HepG2 (cell line): ENCODE measurements around the gene ZCCHC10. TPM values are rescaled to one million over a fixed set of nuclear protein-coding genes. Genes with fewer than 3 reads are reported as not detected.

Experiments
- CC2D1A ChIP-seq: sonication (generic); formaldehyde crosslinking; IDR thresholded peaks from 2 replicates; pipeline ENCODE4 v1.8.1; 2023; ENCODE audit warnings: mild to moderate bottlenecking, missing genetic modification reagents
- EZH2 ChIP-seq: conservative IDR thresholded peaks from 2 replicates; pipeline ENCODE4 v1.6.1; 2012; ENCODE audit warnings: mild to moderate bottlenecking, low read depth, low read length, moderate library complexity
- NCOR1 ChIP-seq: fragments of 200-600 bp; sonication (generic); IDR thresholded peaks from 2 replicates; pipeline ENCODE4 v1.7.0; 2017; ENCODE audit warnings: antibody characterized with exemption, low read length, borderline replicate concordance
- NFE2L1 ChIP-seq: sonication (generic); formaldehyde crosslinking; IDR thresholded peaks from 2 replicates; pipeline ENCODE4 v1.4.0; 2020; ENCODE audit warnings: missing genetic modification reagents, mild to moderate bottlenecking, borderline replicate concordance
- NFIB ChIP-seq: sonication (generic); formaldehyde crosslinking; IDR thresholded peaks from 2 replicates; pipeline ENCODE4 v1.9.0; 2021; ENCODE audit warnings: missing genetic modification reagents, mild to moderate bottlenecking, borderline replicate concordance
- SMARCE1 ChIP-seq: fragments of 450-650 bp; IDR thresholded peaks from 2 replicates; pipeline ENCODE4 v1.6.1; 2017; ENCODE audit warnings: borderline replicate concordance
- THAP11 ChIP-seq: IDR thresholded peaks from 2 replicates; pipeline ENCODE4 v1.6.1; 2016; ENCODE audit warnings: missing biosample characterization, missing genetic modification reagents
- XRCC5 ChIP-seq: fragments of 200-400 bp; formaldehyde crosslinking; optimal IDR thresholded peaks from 2 replicates; pipeline ENCODE3; 2017; ENCODE audit warnings: mild to moderate bottlenecking, low read length
- ZNF251 ChIP-seq: sonication (generic); formaldehyde crosslinking; IDR thresholded peaks from 2 replicates; pipeline ENCODE4 v1.9.0; 2021; ENCODE audit warnings: mild to moderate bottlenecking, missing genetic modification reagents
- ZNF318 ChIP-seq: sonication (generic); formaldehyde crosslinking; IDR thresholded peaks from 2 replicates; pipeline ENCODE4 v1.4.0; 2020; ENCODE audit warnings: mild to moderate bottlenecking, missing genetic modification reagents
- ZNF670 ChIP-seq: sonication (generic); formaldehyde crosslinking; IDR thresholded peaks from 2 replicates; pipeline ENCODE4 v1.8.0; 2022; ENCODE audit warnings: mild to moderate bottlenecking, missing genetic modification reagents, borderline replicate concordance
- ZNF772 ChIP-seq: sonication (generic); formaldehyde crosslinking; IDR thresholded peaks from 2 replicates; pipeline ENCODE4 v1.5.0; 2020; ENCODE audit warnings: mild to moderate bottlenecking, missing genetic modification reagents
- ZNF839 ChIP-seq: sonication (generic); formaldehyde crosslinking; IDR thresholded peaks from 2 replicates; pipeline ENCODE4 v1.4.0; 2020; ENCODE audit warnings: missing genetic modification reagents, mild to moderate bottlenecking, borderline replicate concordance
- polyA plus RNA-seq, 8 experiments: library from polyadenylated mRNA; depleted of rRNA in 3 of 8; stranded (reverse) in 7 of 8; unstranded in 1 of 8; fragments of >200 nt; fragmentation: Illumina TruSeq in 4 of 8; extraction: Trizol in 4 of 8; gene quantifications; 2 replicates each; pipeline versions ENCODE4 v1.2.1 to v1.2.3, GENCODE V29; 2011 to 2016; ENCODE audit warnings: low read depth in 4 of 8, missing spikeins in 1 of 8, mixed read lengths in 1 of 8; ENCODE audit not compliant: insufficient read depth in 1 of 8
- total RNA-seq, 5 experiments: library from RNA; depleted of rRNA; stranded (reverse); fragments of >200 nt; fragmentation: Illumina TruSeq; extraction: Trizol; gene quantifications; 2 replicates each; pipeline ENCODE4 v1.2.3, GENCODE V29; 2016; ENCODE audit warnings: low read depth in 1 of 5
- TF ChIP-seq, protein P1 (sequence below), 2 experiments: sonication (generic) in 1 of 2; formaldehyde crosslinking in 1 of 2; IDR thresholded peaks; 2 replicates each; pipeline versions ENCODE4 v1.5.1 to v1.6.1; 2011 to 2020; ENCODE audit warnings: borderline replicate concordance in 1 of 2, low read depth in 1 of 2, low read length in 1 of 2, mild to moderate bottlenecking in 1 of 2, missing genetic modification reagents in 1 of 2, moderate library complexity in 1 of 2
- TF ChIP-seq, protein P2 (sequence below): IDR thresholded peaks from 2 replicates; pipeline ENCODE4 v1.6.1; 2016; ENCODE audit warnings: missing compliant biosample characterization, missing genetic modification reagents, borderline replicate concordance

The ZCCHC10 gene
- total and polyA plus RNA-seq, 2 of the 13 experiments (the other 11 are each of a cell fraction or from before 2014, with no cell fraction given) = 40.7 to 48.2 TPM

GRCh38 chr5:133051542-133052316 is 25.4 kb upstream of the ZCCHC10 start, which contains the start of gene HSPA4 (continued):
- TF ChIP-seq NFE2L1 = no peak
- TF ChIP-seq CC2D1A (CRISPR knock-in tag) = no peak
- no peak for TF ChIP-seq ZNF772 (CRISPR knock-in tag)
- peak; percentile 86 for TF ChIP-seq THAP11 (CRISPR knock-in tag)
- no peak for TF ChIP-seq ZNF251 (CRISPR knock-in tag)
- no peak for TF ChIP-seq NFIB (CRISPR knock-in tag)
- TF ChIP-seq, protein P1, sequence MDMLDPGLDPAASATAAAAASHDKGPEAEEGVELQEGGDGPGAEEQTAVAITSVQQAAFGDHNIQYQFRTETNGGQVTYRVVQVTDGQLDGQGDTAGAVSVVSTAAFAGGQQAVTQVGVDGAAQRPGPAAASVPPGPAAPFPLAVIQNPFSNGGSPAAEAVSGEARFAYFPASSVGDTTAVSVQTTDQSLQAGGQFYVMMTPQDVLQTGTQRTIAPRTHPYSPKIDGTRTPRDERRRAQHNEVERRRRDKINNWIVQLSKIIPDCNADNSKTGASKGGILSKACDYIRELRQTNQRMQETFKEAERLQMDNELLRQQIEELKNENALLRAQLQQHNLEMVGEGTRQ (IDR thresholded peaks at IDR 0.05; ENCODE audit: low read depth, low read length) = no peak
- TF ChIP-seq, protein P1 (CRISPR knock-in tag; IDR thresholded peaks at IDR 0.05; ENCODE audit: borderline replicate concordance) = no peak
- no peak for TF ChIP-seq EZH2
- TF ChIP-seq XRCC5 = peak; percentile 83
- 0 out of 2 replicates have a peak, but pooled peaks have one; percentile 37 for TF ChIP-seq ZNF839 (CRISPR knock-in tag)
- TF ChIP-seq ZNF318 (CRISPR knock-in tag) = no peak
- no peak for TF ChIP-seq SMARCE1
- no peak; the same call in 1 of the 2 replicates for TF ChIP-seq ZNF670 (CRISPR knock-in tag)
- TF ChIP-seq, protein P2, sequence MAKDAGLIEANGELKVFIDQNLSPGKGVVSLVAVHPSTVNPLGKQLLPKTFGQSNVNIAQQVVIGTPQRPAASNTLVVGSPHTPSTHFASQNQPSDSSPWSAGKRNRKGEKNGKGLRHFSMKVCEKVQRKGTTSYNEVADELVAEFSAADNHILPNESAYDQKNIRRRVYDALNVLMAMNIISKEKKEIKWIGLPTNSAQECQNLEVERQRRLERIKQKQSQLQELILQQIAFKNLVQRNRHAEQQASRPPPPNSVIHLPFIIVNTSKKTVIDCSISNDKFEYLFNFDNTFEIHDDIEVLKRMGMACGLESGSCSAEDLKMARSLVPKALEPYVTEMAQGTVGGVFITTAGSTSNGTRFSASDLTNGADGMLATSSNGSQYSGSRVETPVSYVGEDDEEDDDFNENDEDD (CRISPR knock-in tag) = peak; percentile 6; the same call in 1 of the 2 replicates
- no peak; the same call in 1 of the 2 replicates for TF ChIP-seq NCOR1
